ENCODE data around the gene OR5T3. TPM values are rescaled to one million over a fixed set of nuclear protein-coding genes. Genes with fewer than 3 reads are reported as not detected.

The OR5T3 gene
- total RNA-seq, 2 experiments from 2014 or later = not detected

- H3K9me2 ChIP-seq (ENCODE audit: insufficient read depth, low read length) = no peaks in the 10 kb centered on the region
- H3K36me3 ChIP-seq (ENCODE audit: insufficient read depth, low read length) = no peaks in the 10 kb centered on the region
- H3K4me2 ChIP-seq (ENCODE audit: low read length) = no peak within 1 kb of the TSS
- H3K4me1 ChIP-seq (ENCODE audit: insufficient read depth, low read length, poor library complexity, severe bottlenecking) = no peaks in the 10 kb centered on the region
- ChIA-PET POLR2A (no interaction called here), CTCF (ENCODE audit: unreplicated experiment) (no interaction called here)
- no peak within 1 kb of the TSS for H3K4me3 ChIP-seq (ENCODE audit: low read depth, low read length, poor library complexity, severe bottlenecking)
- H3K27ac ChIP-seq (ENCODE audit: low read depth, low read length, poor library complexity, severe bottlenecking) = no peak within 1 kb of the TSS
- no peak for DNase-seq (ENCODE audit: low spot score)
- H4K20me1 ChIP-seq (ENCODE audit: insufficient read depth, low read length) = no peaks in the 10 kb centered on the region
- TF ChIP-seq EZH2phosphoT487 (IDR thresholded peaks at IDR 0.05; ENCODE audit: borderline replicate concordance, low read depth, low read length) (no peak), CTCF (conservative IDR thresholded peaks at IDR 0.05; ENCODE audit: low read length) (no peak)
- BruUV-seq (replicated peaks) = no TSS peak
- H3K79me2 ChIP-seq (ENCODE audit: insufficient read depth, low read depth, low read length) = no peaks in the 10 kb centered on the region
- 0 out of 2 replicates have a peak, but pooled peaks cover 4% of the 10 kb centered on the region for H3K9me3 ChIP-seq (ENCODE audit: low read length)
- intact Hi-C loops (cut with micrococcal nuclease; ENCODE audit: unreplicated experiment) = no loop called here
- no peak within 1 kb of the TSS for H2AFZ ChIP-seq (ENCODE audit: low read length)
Measured at GRCh38 chr11:56292154-56292553, 40.1 kb downstream of the OR5T3 start, which contains the start of gene OR8H1. Gene OR8H1 (minus strand): TSS chr11:56292254. CDS start chr11:56291062, 1,192 bp downstream.

GRCh38 chr11:56296898-56297297 lies 44.8 kb downstream of the OR5T3 start:
- Histone ChIP-seq H4K20me1 (ENCODE audit: insufficient read depth, low read length) (no peaks in the 10 kb centered on the region), H3K27ac (ENCODE audit: low read depth, low read length, poor library complexity, severe bottlenecking) (no peak overlapping the region), H3K4me1 (ENCODE audit: insufficient read depth, low read length, poor library complexity, severe bottlenecking) (no peaks in the 10 kb centered on the region), H3K79me2 (ENCODE audit: insufficient read depth, low read depth, low read length) (no peaks in the 10 kb centered on the region), H3K9me3 (ENCODE audit: low read length) (no peaks in the 10 kb centered on the region), H3K9me2 (ENCODE audit: insufficient read depth, low read length) (no peaks in the 10 kb centered on the region), H3K4me3 (ENCODE audit: low read depth, low read length, poor library complexity, severe bottlenecking) (no peak overlapping the region), H3K36me3 (ENCODE audit: insufficient read depth, low read length) (no peaks in the 10 kb centered on the region), H2AFZ (ENCODE audit: low read length) (no peak overlapping the region), H3K4me2 (ENCODE audit: low read length) (no peak overlapping the region)
- no TSS peak for BruUV-seq (replicated peaks)
- intact Hi-C loops (cut with micrococcal nuclease; ENCODE audit: unreplicated experiment) = no loop called here
- DNase-seq (ENCODE audit: low spot score) = no peak
- POLR2A ChIA-PET = no interaction called here
- TF ChIP-seq CTCF (conservative IDR thresholded peaks at IDR 0.05; ENCODE audit: low read length) (no peak), EZH2phosphoT487 (IDR thresholded peaks at IDR 0.05; ENCODE audit: borderline replicate concordance, low read depth, low read length) (no peak)
- CTCF ChIA-PET (ENCODE audit: unreplicated experiment) = no interaction called here

Other genes with a start within 250 kb of the OR5T3 start
- gene OR5AS1, start 224.6 kb upstream of the OR5T3 start, total RNA-seq (2014; rRNA removed; shearing (Covaris generic)) = not detected in 2 replicates
- gene OR5AS1, start 224.6 kb upstream of the OR5T3 start, total RNA-seq (2022) = not detected in 2 replicates
- not detected in 2 replicates for gene OR8I2, start 158.9 kb upstream of the OR5T3 start, total RNA-seq (2014; rRNA removed; shearing (Covaris generic))
- gene OR8I2, start 158.9 kb upstream of the OR5T3 start, total RNA-seq (2022) = not detected in 2 replicates
- not detected in 2 replicates for gene OR8H2, start 148.6 kb upstream of the OR5T3 start, total RNA-seq (2014; rRNA removed; shearing (Covaris generic))
- gene OR8H2, start 148.6 kb upstream of the OR5T3 start, total RNA-seq (2022) = not detected in 2 replicates
- not detected in 2 replicates for gene OR8H3, start 129.9 kb upstream of the OR5T3 start, total RNA-seq (2014; rRNA removed; shearing (Covaris generic))
- not detected in 2 replicates for gene OR8H3, start 129.9 kb upstream of the OR5T3 start, total RNA-seq (2022)
- not detected in 2 replicates for gene OR8J3, start 112.1 kb upstream of the OR5T3 start, total RNA-seq (2014; rRNA removed; shearing (Covaris generic))
- gene OR8J3, start 112.1 kb upstream of the OR5T3 start, total RNA-seq (2022) = not detected in 2 replicates
- not detected in 2 replicates for gene OR8K5, start 91.9 kb upstream of the OR5T3 start, total RNA-seq (2014; rRNA removed; shearing (Covaris generic))
- not detected in 2 replicates for gene OR8K5, start 91.9 kb upstream of the OR5T3 start, total RNA-seq (2022)
- not detected in 2 replicates for gene OR5J2, start 75.6 kb upstream of the OR5T3 start, total RNA-seq (2014; rRNA removed; shearing (Covaris generic))
- gene OR5J2, start 75.6 kb upstream of the OR5T3 start, total RNA-seq (2022) = not detected in 2 replicates
- gene OR5T2, start 18.0 kb upstream of the OR5T3 start, total RNA-seq (2014; rRNA removed; shearing (Covaris generic)) = not detected in 2 replicates
- not detected in 2 replicates for gene OR5T2, start 18.0 kb upstream of the OR5T3 start, total RNA-seq (2022)
- not detected in 2 replicates for gene OR5T1, start 21.9 kb downstream of the OR5T3 start, total RNA-seq (2014; rRNA removed; shearing (Covaris generic))
- gene OR5T1, start 21.9 kb downstream of the OR5T3 start, total RNA-seq (2022) = not detected in 2 replicates
- gene OR8H1, start 40.0 kb downstream of the OR5T3 start, total RNA-seq (2014; rRNA removed; shearing (Covaris generic)) = not detected in 2 replicates
- not detected in 2 replicates for gene OR8H1, start 40.0 kb downstream of the OR5T3 start, total RNA-seq (2022)
- gene OR8K3, start 62.9 kb downstream of the OR5T3 start, total RNA-seq (2014; rRNA removed; shearing (Covaris generic)) = not detected in 2 replicates
- gene OR8K3, start 62.9 kb downstream of the OR5T3 start, total RNA-seq (2022) = not detected in 2 replicates
- not detected in 2 replicates for gene OR8K1, start 93.8 kb downstream of the OR5T3 start, total RNA-seq (2014; rRNA removed; shearing (Covaris generic))
- not detected in 2 replicates for gene OR8K1, start 93.8 kb downstream of the OR5T3 start, total RNA-seq (2022)
- not detected in 2 replicates for gene OR8J1, start 102.0 kb downstream of the OR5T3 start, total RNA-seq (2014; rRNA removed; shearing (Covaris generic))
- not detected in 2 replicates for gene OR8J1, start 102.0 kb downstream of the OR5T3 start, total RNA-seq (2022)
- not detected in 2 replicates for gene OR8U1, start 123.4 kb downstream of the OR5T3 start, total RNA-seq (2014; rRNA removed; shearing (Covaris generic))
- not detected in 2 replicates for gene OR8U1, start 123.4 kb downstream of the OR5T3 start, total RNA-seq (2022)
- not detected in 2 replicates for gene OR5AL1, start 160.4 kb downstream of the OR5T3 start, total RNA-seq (2014; rRNA removed; shearing (Covaris generic))
- gene OR5AL1, start 160.4 kb downstream of the OR5T3 start, total RNA-seq (2022) = not detected in 2 replicates
- not detected in 2 replicates for gene OR5M3, start 221.1 kb downstream of the OR5T3 start, total RNA-seq (2014; rRNA removed; shearing (Covaris generic))
- gene OR5M3, start 221.1 kb downstream of the OR5T3 start, total RNA-seq (2022) = not detected in 2 replicates
- not detected in 2 replicates for gene OR5M8, start 239.1 kb downstream of the OR5T3 start, total RNA-seq (2014; rRNA removed; shearing (Covaris generic))
- not detected in 2 replicates for gene OR5M8, start 239.1 kb downstream of the OR5T3 start, total RNA-seq (2022)

All from OCI-LY7 (cell line).